Measurements from ENCODE around the gene DGKI. TPM values are rescaled to one million over a fixed set of nuclear protein-coding genes. Genes with fewer than 3 reads are reported as not detected.

DGKI gene
- total and polyA plus RNA-seq, 8 donors = under 0.01 to 5.1 (median 0.20) TPM; not detected in 3

GRCh38 chr7:137829337-137829992 is 17.3 kb downstream of the DGKI start:
- intact Hi-C loops (cut with DNase I; ENCODE audit: low total_unique reads) = no loop called here
- WGBS, 5 donors = 41 to 56% (median 45%) methylated on average over 7 of the region's 7 CpGs
- peaks cover 8 to 25% (median 17%) of the 10 kb centered on the region in 4 donors for H3K9me3 ChIP-seq
- no peak overlapping the region for H3K4me3 ChIP-seq
- no peaks in the 10 kb centered on the region for H3K27me3 ChIP-seq
- TF ChIP-seq POLR2AphosphoS5 (IDR thresholded peaks at IDR 0.05) = no peak
- no peak for TF ChIP-seq EP300 (IDR thresholded peaks at IDR 0.05)
- no peak for TF ChIP-seq POLR2A (IDR thresholded peaks at IDR 0.05)
- TF ChIP-seq CTCF (IDR thresholded peaks at IDR 0.05) = no peak
- H3K36me3 ChIP-seq = no peaks in the 10 kb centered on the region
- peak in 1 of 2 donors; percentile 23 for DNase-seq
- H3K4me1 ChIP-seq = peaks cover 0 to 6% (median 2%) of the 10 kb centered on the region in 4 donors
- no peak overlapping the region for H3K27ac ChIP-seq

GRCh38 chr7:137828456-137828855 is 18.3 kb downstream of the DGKI start:
- Histone ChIP-seq H3K27me3 (no peaks in the 10 kb centered on the region), H3K27ac (no peak overlapping the region), H3K4me1 (peaks cover 0 to 6% (median 2%) of the 10 kb centered on the region in 4 donors), H3K9me3 (peaks cover 8 to 18% (median 15%) of the 10 kb centered on the region in 4 donors), H3K36me3 (no peaks in the 10 kb centered on the region), H3K4me3 (no peak overlapping the region)
- TF ChIP-seq CTCF (IDR thresholded peaks at IDR 0.05) (no peak), EP300 (IDR thresholded peaks at IDR 0.05) (no peak), POLR2AphosphoS5 (IDR thresholded peaks at IDR 0.05) (no peak), POLR2A (IDR thresholded peaks at IDR 0.05) (no peak)
- no peak for DNase-seq
- 74 to 89% (median 83%) methylated on average over 1 of the region's 1 CpG for WGBS, 5 donors
- intact Hi-C loops (cut with DNase I; ENCODE audit: low total_unique reads) = no loop called here

GRCh38 chr7:137825489-137825888 is 21.3 kb downstream of the DGKI start:
- H3K4me3 ChIP-seq = no peak overlapping the region
- no peak for DNase-seq
- H3K27ac ChIP-seq = no peak overlapping the region
- H3K4me1 ChIP-seq = peaks cover 0 to 11% (median 6%) of the 10 kb centered on the region in 4 donors
- TF ChIP-seq POLR2AphosphoS5 (IDR thresholded peaks at IDR 0.05) (no peak), EP300 (IDR thresholded peaks at IDR 0.05) (no peak), POLR2A (IDR thresholded peaks at IDR 0.05) (no peak), CTCF (IDR thresholded peaks at IDR 0.05) (no peak)
- H3K27me3 ChIP-seq = no peaks in the 10 kb centered on the region
- 80 to 89% (median 81%) methylated on average over 3 of the region's 3 CpGs for WGBS, 5 donors
- intact Hi-C loops (cut with DNase I; ENCODE audit: low total_unique reads) = no loop called here
- H3K9me3 ChIP-seq = no peaks in the 10 kb centered on the region
- no peaks in the 10 kb centered on the region for H3K36me3 ChIP-seq

- Histone ChIP-seq H3K36me3 (no peaks in the 10 kb centered on the region), H3K9me3 (no peaks in the 10 kb centered on the region), H3K27ac (no peak overlapping the region), H3K4me3 (no peak overlapping the region), H3K4me1 (peaks cover 0 to 11% (median 7%) of the 10 kb centered on the region in 4 donors), H3K27me3 (no peaks in the 10 kb centered on the region)
- peak in 1 of 2 donors; percentile 88 for DNase-seq
- intact Hi-C loops (cut with DNase I; ENCODE audit: low total_unique reads) = no loop called here
- WGBS, 5 donors = 17 to 22% (median 21%) methylated on average over 5 to 8 of the region's 8 CpGs
- no peak for TF ChIP-seq CTCF (IDR thresholded peaks at IDR 0.05)
- no peak for TF ChIP-seq POLR2AphosphoS5 (IDR thresholded peaks at IDR 0.05)
- TF ChIP-seq POLR2A (IDR thresholded peaks at IDR 0.05) = no peak
- no peak for TF ChIP-seq EP300 (IDR thresholded peaks at IDR 0.05)
These were observed 25.9 kb downstream of the DGKI start for GRCh38 chr7:137820677-137821420.

Measured in stomach (tissue), 9 donors.